Central memory CD4-positive, alpha-beta T cell (primary cell): Measurements from ENCODE around the gene KPRP.

Experiments
- DNase-seq: peaks from one replicate; pipeline ENCODE4 v3.0.0; 2022

KPRP gene

DNA sequence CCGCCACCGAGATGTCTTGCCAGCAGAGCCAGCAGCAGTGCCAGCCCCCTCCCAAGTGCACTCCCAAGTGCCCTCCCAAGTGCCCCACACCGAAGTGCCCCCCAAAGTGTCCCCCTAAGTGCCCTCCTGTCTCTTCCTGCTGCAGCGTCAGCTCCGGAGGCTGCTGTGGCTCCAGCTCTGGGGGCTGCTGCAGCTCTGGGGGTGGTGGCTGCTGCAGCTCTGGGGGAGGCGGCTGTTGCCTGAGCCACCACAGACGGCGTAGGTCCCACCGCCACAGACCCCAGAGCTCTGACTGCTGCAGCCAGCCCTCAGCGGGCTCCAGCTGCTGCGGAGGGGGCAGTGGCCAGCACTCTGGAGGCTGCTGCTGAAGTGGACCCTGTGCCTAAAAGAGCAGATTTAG is 18.5 kb downstream of the KPRP start:
- no peak for DNase-seq

DNA sequence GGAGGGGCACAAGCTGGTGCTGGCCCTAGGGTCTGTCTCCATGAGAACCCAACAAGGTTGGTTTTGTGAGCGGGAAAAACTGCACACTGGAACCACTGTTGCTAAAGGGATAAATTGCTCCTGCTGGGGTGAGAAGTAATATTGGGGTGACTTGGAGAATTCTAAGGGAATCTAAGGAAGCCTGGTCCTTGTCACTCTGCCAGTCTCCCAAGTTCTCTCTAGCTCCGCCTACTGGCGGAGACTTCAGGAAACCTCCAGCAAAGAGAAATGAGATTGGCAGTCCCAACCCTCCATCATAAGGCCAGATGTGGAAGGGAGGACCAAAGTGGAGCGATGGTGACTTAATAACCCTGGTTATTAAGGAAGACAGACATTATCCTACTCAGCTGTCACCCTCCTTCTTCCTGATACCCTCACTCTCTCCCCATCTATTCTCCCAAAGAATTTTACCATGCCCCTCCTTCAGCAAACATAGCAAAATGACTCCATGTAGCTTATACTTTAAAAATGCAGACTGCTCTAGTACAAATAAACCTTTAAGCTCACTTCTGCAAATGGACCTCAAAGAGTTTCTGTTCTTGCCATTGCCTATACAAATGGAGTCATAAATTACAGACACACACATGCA is 19.8 kb downstream of the KPRP start:
- no peak for DNase-seq

DNA sequence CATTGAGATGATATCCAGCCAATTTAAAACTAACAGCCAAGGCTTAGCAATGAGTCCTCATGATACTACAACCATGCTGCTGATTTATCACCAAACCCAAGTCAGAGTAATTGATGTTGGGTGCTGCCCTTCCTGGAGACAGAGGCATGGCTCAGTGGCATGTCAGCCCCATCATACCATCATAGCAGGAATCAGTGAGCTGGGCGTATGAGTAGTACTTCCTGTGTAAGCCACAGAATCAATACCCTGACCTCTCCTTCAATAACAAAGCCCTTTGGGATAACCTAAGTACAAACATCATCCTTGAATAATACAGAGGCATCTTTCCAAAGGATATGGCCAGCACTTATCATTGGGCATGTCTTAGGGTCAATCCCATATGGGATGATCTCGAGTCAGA is 25.3 kb downstream of the KPRP start:
- no peak for DNase-seq

GRCh38 chr1:152786077-152786476 is 28.3 kb downstream of the KPRP start, which contains the start of gene LCE1E:
LCE1E (plus strand) TSS chr1:152786257; CDS start chr1:152787300, 1,043 bp downstream.
- DNase-seq: no peak

GRCh38 chr1:152795686-152796085 is 37.9 kb downstream of the KPRP start:
- DNase-seq: no peak

- DNase-seq: no peak
Measured at GRCh38 chr1:152796421-152796820, 38.6 kb downstream of the KPRP start, which contains the start of gene LCE1D. LCE1D (plus strand) TSS chr1:152796721; CDS start chr1:152797795, 1,074 bp downstream.

DNA sequence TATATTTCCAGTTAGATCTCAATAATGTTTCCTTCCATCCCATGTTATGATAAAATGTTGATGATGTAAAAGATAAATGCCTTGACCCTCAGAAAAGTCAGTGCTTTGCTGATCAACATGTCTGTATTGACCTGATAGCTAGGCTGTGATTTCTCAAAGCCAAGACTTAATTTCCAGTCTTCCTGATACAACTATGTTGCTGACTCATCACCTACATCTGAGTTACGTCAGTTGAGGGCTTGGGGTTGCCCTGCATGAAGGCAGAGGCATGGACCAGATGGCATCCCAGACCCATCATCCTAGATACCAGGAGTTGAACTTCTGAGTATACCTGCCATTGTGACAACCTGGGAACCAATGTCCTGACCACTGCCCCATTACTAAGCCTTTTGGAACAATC is 43.5 kb downstream of the KPRP start:
- DNase-seq: no peak

GRCh38 chr1:152806576-152806975 is 48.8 kb downstream of the KPRP start, which contains the start of gene LCE1C:
LCE1C (minus strand) TSS chr1:152806651; CDS start chr1:152805478, 1,173 bp downstream.
- no peak for DNase-seq

DNA sequence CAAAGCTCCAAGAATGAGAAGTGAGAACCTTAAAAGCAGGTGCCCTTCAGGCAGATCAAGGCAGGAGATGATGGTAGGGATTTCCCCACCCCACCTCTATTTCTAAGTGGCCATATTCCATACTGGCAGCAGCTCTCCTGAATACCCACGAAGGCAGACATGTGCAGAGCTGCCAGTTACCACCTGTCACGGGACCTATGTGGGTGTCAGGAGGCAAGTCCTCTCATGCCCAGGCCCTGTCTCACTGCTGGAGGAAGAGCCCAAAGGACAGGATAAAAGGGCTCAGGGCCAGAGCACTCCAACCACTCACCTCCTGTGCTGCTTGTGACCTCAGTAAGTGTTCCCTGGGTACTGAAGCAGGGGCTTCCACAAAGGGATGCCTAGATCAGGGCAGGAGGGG is 53.2 kb downstream of the KPRP start:
- DNase-seq: no peak
